Amygdala (tissue), 56 donors: ENCODE data around the gene TDRD3.
"Not testable (repeated sequence)": the region's sequence is repeated elsewhere in the genome, so short reads cannot be mapped to it uniquely, and the experiment has no call there.

ENCODE experiments used
- DNase-seq, 56 donors: peaks; one replicate each; lab custom pipeline; 2025; lab: John Stamatoyannopoulos, UW

Gene TDRD3

DNA sequence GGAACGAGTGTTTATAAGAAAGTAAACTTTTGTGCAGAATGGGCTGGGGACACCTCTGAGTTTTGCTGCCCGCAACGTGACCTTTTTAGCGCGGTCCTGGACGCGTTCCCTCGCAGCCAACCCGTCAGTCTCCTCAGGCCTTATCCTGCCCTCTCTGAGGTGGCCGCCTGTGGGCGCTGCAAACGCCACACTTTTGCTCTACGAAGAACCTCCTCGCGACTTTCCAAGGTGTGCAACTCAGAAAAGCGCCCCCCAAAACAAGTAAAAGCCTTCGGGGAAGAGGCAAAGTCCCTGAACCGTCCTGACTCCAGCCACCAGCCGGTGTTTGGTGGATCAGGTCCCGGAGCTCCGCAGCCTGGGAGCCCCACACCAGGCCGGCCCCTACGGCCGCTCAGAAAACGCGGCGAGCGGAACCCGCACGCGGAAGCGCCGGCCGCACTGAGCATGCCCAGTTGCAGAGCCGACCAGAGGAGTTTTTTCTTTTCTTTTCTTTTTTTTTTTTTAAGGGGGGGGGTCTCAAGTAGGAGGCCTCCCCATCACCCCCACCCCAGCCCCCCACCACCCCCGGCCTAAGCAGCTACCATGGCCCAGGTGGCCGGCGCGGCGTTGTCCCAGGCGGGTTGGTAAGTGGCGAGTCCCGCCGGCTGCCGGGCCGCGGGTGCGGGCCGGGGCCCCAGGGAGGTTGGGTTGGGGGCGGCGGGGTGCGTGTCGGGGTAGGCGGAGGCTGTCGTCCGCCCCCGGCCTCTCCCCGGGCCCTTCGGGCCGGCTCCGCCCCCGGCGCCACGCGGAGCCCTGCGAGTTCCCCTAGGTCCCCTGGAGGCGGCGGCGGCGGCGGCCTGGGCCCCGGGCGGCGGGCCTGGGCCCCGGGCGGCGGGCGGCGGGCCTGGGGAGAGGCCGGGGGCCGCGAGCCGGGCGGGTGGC, at the start of gene TDRD3:
TSS of gene TDRD3 (plus strand) at position 438 of the 921 bp plus-strand sequence. CDS start at position 583, 145 bp downstream.
- peak; percentile 23 to 96 (median 81) for DNase-seq

DNA sequence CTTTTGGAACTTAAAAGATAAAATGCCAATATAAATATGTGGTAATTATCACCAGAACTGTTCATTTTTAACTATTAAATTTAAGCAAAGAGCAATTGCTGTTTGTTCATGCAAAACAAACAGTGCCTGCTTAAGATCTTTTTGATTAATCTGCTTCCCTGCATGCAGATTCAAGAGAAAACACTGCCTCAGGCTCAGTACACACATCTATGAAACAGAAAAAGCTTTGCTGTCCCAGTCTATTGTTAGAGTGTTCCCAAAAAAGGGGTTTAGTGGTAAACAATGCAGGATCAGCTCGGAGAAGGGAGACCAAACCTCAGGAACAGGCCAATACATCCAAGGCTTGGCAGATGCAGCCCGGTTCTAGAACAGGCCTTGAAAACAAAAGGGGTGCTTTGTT, 49.3 kb upstream of the TDRD3 start:
- no peak for DNase-seq

DNA sequence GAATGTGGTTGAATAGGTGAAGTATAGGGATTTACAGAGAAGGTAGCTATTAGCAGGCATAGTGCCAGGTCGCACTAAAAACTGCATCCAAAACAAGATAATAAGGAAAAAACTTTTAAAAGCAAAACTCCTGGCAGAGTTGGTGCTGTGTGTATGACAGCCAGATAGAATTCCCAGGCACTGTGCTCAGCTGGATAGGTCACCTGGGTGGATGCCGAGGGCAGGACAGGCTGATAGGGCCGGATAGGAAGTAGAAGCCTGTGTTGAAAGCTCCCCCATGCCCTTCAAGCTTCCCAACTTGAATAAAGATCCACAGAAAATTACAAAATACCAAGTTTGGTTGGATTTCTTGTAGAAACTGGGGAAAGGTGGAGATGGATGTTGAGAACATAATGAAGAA, 48.9 kb upstream of the TDRD3 start:
- no peak for DNase-seq

DNA sequence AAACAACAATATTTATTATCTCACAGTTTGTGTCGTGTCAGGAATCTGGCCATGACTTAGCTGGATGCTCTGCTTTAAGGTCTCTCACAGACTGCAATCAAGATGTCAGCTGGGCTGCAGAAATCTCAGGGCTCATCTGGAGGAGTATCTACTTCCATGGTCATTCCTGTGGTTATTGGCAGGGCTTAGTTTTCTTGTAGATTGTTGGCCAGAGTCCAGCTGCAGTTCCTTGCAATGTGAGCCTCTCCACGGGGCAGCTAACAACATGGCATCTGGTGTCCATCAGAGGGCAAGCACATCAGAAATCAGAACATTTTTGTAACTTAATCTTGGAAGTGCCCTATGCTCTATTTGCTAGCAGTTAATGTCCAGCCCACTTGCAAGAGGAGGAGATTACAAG, 45.7 kb upstream of the TDRD3 start:
- no peak for DNase-seq

DNA sequence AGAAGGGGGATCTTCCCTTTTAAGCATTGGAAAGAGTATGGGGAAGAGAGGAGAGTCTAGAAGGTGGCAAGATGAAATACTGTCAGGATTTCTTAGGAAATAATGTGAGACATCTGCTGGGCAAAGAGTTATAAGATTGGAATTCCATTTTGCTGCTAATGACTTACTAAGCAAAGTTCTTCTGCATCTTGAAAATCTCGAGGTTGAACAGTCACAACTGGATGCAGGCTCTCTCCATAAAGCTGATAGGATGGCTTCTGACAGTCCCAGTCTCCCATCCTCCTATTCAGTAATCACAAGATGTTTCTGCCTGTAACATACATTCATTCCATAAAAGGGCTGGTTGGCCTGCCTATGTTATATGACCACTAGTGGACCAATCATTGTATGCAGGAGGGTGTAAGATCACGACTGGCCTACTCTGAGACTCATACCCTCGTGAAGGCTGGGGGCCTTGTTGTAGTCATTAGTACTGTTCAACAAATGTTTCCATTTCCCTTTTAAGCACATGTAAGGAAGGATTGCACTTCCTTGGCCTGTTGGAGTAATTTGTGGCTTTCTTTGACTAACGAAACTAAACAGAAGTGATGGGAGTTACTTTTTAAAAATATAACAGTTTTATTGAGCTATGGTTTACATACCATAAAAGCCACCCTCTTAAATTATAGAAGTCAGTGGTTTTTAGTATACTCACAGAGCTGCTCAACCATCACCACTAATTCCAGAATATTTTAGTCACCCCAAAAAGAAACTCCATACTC, 45.0 kb upstream of the TDRD3 start:
- DNase-seq, result no peak

DNA sequence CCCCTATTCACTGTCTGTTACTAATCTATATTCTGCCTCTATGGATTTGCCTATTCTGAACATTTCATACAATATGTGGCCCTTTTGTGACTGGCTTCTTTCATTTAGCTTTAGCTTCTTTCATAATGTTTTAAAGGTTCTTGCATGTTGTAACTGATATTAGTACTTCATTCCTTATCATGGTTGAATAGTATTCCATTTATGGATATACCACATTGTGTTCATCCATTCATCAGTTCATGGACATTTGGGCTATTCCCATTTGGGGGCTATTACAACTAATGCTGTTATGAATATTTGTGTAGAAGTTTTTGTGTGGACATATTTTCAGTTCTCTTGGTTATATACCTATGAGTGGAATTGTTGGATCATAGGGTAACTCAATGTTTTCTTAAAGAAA, 44.4 kb upstream of the TDRD3 start:
- no peak for DNase-seq

DNA sequence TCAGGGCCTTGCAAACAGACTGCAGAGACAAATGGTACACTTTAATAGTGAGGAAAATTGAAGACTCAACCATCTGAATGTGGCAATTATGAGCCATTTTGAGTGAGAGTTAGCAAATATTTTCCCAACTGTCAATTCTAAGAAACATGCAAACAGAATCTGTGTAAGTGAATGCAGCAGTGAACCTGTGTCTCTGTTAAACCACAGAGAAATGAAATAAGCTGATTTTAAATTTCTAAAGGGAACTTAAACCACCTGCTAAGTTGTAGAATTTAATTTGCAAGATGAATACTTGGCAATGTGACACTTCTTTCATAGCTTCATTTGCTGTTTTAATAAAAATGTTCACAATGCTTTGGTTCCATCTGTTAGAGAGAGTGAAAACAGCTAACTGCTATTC, 42.0 kb upstream of the TDRD3 start:
- DNase-seq, result no peak

DNA sequence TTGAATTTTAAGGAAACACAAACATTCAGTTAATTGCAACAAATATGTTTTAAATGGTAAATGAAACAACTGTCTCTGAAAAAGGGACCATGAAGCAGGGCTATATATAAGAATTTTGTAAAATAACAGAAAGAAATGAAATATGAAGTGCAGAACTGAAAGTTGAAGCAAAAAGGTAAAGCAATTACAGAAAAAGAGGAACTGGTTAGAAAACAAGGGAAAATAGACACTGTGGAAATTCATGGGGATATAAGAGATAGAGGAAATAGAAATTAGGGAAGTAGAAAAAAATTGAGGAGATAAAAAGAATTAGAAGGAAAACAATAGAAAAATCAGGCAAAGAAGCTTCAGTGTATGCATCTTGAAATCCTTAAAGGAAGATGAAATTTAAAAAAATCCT, 40.0 kb upstream of the TDRD3 start:
- DNase-seq, result no peak

DNA sequence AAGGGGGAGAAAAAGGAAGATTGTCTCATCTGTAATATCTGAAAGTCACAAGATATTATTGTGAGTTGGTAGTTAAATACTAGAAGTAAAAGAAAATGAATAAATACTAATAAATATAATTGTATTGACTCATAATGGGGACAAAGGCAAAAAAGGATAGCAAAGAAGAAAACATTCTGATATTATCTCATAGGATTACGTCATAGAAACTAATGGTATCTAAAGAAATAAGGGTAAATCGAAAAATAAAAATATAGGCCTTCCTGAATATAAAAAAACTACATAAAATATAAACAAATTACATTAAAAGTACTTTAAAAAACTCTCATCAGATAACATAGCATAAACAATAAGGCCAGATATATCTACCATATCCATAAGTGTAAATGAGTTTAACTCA, 38.6 kb upstream of the TDRD3 start:
- no peak for DNase-seq

DNA sequence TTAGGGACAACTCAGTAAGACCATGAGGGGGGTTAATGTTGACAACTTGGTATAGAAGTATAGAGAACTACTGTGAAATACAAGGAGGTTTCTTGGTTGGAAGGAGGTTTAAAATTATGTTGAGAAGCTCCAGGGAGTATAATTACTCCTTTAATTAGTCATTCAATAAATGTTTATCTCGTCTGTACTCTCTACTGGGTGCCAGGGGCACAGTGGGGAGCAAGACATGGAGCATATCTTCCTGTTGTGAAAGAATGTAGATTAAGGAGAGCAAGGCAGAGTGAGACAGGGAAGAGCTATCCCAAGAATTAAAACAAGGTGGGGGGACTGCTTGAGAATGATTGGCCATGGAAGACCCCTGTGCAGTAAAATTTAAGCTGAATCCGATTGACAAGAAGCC, 33.7 kb upstream of the TDRD3 start:
- DNase-seq, result no peak

DNA sequence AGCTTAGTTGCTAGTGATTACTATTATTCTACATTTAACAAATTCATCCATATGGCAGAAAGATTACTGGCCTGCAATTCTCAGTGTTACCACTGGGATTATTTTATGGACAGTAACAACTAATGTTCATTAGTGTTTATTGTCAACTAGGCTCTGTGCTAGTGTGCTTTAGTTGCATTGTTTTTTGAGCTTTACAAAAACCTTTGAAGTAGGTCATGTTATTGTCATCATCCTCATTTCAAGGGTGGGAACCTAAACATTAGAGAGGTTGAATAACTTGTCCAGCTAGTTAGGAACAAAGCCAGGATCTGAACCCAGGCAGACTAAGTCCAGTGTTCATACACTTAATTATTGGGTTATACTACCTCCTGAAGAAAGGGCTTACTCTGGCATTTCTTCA, 27.8 kb upstream of the TDRD3 start:
- no peak for DNase-seq

DNA sequence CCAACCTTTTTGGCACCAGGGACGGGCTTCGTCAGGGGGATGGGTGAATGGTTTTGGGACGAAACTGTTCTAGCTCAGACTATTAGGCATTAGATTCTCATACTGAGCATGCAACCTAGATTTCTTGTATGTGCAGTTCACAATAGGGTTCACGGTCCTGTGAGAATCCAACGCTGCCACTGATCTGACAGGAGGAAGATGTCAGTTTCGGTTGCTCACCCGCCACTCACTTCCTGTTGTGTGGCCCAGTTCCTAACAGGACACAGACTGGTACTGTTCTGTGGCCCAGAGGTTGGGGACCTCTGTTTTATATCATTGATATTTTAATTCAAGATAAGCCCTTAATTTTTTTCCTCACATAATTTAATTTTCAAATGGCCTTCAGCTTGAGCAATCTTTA, 26.7 kb upstream of the TDRD3 start:
- DNase-seq, result peak in 3 of 56 donors; percentile 0 to 7 (median 1)

DNA sequence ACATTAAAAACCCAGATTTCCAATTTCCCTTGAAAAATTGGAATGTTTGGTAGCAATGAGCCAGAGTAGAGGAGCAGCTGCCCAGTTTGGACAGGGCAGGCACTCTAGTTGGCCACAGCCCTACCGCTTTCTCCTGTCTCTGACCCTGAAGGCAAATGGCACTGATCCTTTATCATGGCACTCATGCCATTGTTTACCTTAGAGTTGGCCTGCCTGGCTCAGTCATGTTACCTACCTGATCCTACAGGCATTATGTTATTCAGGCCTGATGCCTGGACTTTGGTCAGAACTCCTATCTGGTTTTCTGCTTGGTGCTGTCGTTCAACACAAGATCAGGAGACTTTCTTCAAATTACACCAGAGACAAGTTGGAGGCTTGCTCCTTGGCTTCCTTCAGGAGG, 24.9 kb upstream of the TDRD3 start:
- no peak for DNase-seq

DNA sequence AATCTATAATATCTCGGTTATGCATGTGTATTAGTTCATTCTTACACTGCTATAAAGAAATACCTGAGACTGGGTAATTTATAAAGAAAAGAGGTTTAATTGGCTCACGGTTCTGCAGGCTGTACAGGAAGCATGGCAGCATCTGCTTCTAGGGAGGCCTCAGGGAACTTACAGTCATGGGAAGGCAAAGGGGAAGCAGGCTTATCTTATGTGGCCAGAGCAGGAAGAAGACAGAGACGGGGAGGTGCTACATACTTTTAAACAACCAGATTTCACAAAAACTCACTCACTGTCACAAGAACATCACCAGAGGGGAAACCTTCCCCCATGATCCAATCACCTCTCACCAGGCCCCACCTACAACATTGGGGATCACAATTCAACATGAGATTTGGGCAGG, 17.7 kb upstream of the TDRD3 start:
- not testable (repeated sequence) for DNase-seq

DNA sequence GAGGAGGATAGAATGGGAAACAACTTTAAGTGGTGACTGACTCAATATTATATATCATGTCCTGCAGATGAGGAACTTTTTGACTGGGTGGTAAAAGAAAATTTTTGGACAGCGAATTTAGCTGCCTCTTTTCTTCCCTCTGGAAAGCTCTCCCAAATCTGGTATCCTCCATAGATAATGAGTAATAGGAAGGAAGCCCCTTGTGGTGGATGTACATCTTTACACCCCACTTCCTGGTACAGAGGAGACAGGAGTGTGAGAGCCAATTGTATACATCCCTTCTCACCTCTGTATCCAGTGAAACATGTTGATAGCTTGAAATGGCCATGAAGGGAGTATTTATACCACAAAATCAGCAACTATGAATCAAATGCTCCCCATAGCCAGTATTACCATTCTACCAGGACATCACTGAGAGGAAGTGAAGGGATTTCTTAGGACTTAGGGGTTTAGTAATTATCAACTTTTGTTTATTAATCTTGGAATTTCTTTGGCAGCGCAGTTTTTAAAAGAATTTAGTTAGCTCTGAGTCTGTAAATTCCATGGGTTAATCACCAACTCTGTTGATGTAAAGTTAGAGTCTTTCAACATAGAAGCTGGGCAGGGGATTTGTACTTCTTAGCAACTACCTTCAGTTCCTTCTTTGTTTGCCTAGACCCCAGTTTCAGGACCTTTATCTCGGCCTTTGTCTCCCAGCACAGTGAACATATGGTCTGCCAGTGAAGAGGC, 17.0 kb upstream of the TDRD3 start:
- no peak for DNase-seq

DNA sequence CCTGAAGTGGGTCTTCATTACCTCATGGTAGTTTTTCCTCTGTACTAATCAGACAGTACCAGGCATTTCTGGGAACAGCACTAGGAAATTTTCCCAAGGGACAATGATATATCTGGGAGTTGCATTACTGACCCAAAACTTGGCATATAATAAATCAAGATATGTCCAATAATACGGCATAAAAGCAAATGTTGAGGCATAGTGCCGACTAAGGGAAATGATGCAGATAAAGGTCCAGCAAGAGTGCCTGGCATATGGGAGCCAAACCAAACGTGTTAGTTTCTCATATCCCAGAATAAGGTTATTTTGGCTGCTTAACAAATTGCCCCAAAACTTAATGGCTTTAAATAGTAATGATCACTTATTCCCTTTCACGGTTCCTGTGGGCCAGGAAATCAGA, 12.1 kb upstream of the TDRD3 start:
- DNase-seq, result no peak

DNA sequence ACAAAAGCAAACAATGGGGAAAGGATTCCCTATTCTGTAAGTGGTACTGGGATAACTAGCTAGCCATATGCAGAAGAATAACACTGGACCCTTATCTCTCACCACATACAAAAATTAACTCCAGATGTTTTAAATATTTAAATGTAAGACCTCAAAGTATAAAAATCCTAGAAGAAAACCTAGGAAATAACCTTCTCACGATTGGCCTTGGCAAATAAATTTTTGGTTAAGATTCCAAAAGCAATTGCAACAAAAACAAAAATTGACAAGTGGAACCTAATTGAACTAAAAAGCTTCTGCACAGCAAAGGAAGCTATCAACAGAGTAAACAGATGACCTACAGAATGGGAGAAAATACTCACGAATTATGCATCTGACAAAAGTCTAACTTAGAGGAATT, 10.8 kb upstream of the TDRD3 start:
- no peak for DNase-seq

DNA sequence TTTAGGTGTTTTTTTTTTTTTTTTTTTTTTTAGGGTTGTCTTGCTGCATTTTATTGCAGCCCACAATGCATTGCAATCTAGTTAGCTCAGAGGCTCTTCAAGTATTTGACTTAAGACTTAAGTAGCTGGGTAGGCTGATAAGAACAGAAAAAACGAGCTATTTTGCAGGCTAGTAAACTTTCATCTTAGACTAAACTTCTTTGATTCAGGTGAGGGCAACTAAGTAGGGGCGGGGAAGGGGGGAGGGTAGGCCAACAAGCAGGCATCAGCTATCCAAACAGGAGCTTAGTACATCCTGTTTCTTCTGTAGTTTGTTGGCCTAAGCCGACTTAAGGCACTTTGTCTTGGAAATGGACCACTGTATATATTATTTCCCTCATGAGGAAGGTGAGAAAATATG, 4.9 kb upstream of the TDRD3 start:
- no peak for DNase-seq

DNA sequence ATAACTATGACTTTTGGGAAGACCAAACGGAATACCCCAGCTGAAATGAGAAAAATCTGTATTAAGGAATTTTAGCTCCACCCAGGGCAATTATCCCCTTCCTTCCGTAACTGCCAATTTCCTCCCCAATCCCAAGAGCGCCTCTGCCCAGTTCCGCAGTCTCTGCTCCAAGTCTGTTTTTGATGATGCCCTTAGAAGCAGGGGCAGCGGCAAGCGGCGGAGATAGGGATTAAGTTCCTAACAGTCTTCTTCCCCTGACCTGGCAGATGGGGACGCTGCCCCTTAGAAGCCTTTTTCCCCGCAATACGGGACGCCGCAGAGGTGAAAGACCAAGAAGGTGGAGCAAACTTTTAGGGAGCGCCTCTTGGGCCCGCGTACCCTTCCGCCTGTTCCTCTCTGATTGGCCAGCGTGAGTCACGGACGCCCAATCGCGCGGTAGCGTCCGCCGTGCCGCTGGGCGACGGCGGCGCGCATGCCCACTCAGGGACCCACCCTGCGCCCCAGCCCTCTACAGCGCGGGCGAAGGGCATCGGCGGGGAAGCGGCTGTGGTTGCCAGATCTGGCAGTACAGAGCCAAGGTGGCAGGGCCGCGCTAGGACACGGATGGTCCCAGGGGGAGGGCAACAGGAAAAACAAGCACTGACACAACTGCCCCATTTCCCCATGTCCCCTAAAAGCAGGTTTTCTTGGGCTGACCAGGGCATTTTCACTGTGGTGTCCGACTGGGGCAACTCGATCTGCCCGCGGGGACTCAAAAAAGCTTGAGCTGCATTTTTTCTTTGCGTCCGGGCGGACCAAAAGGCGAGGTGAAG, 843 bp upstream of the TDRD3 start:
- DNase-seq, result peak; percentile 57 to 94 (median 86)

DNA sequence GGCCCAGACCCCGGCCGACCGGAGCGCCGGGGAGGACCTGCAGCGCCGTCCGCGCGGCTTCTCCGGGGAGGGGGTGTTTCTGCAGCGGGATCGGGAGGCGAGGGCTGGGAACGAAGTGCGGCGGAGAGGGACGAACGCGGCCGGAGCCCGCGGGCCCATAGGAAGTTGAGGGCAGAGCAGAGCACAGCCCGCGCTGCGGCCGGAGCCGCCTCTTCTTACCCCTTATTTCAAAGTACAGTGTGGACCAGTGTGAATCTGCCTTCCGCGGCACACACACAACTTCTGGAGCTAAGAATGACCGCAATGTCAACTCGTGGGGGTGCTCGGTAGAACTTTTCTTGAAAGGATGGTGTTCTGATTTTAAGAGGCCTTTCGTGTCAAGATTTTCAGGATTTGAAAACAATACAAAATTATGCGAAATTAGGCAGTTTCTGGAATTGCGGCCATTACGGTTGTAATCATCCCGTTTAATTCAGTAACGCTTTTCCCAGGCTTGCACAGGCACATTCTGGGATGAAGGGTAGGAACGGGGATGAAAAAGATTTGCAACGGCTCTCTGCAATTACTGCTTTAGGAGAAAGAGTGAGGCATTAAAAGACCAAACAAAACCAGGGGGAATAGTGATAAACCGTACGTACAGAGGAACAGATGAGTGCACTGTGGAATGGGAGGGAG, 821 bp downstream of the TDRD3 start:
- peak in 45 of 56 donors; percentile 1 to 81 (median 44) for DNase-seq
